HG02852 (cell line): ENCODE data around the gene COMMD7.
"Not testable (repeated sequence)": the region's sequence is repeated elsewhere in the genome, so short reads cannot be mapped to it uniquely, and the experiment has no call there.

Source experiments
- ATAC-seq: cut with Tn5 transposase; IDR thresholded peaks from one replicate; pipeline ENCODE4 v1.9.1; 2021; ENCODE audit warnings: mild to moderate bottlenecking, moderate library complexity; ENCODE audit not compliant: unreplicated experiment

The COMMD7 gene

GRCh38 chr20:32737371-32738223 lies 5.7 kb downstream of the COMMD7 start:
- ATAC-seq, result no peak

- ATAC-seq, result no peak
Observed at GRCh38 chr20:32731882-32732266, 11.4 kb downstream of the COMMD7 start.

- not testable (repeated sequence) for ATAC-seq
Observed at GRCh38 chr20:32729334-32729733, 13.9 kb downstream of the COMMD7 start.

- ATAC-seq, result not testable (repeated sequence)
Observed at GRCh38 chr20:32728435-32728834, 14.8 kb downstream of the COMMD7 start.

- no peak for ATAC-seq
Observed at GRCh38 chr20:32727683-32728082, 15.6 kb downstream of the COMMD7 start.

- ATAC-seq, result no peak
Observed at GRCh38 chr20:32718749-32719348, 24.4 kb downstream of the COMMD7 start.

GRCh38 chr20:32711346-32711745 lies 31.9 kb downstream of the COMMD7 start:
- ATAC-seq, result no peak

- ATAC-seq, result no peak
Observed at GRCh38 chr20:32709632-32710121, 33.6 kb downstream of the COMMD7 start.

- ATAC-seq, result not testable (repeated sequence)
Observed at GRCh38 chr20:32709029-32709631, 34.1 kb downstream of the COMMD7 start.

- no peak for ATAC-seq
Observed at GRCh38 chr20:32707691-32708581, 35.3 kb downstream of the COMMD7 start.

- ATAC-seq, result no peak
Observed at GRCh38 chr20:32706486-32706885, 36.8 kb downstream of the COMMD7 start.

- ATAC-seq, result no peak
Observed at GRCh38 chr20:32702706-32703425, 40.4 kb downstream of the COMMD7 start.

GRCh38 chr20:32697608-32698007 lies 45.7 kb downstream of the COMMD7 start:
- no peak for ATAC-seq

GRCh38 chr20:32695089-32695488 lies 48.2 kb downstream of the COMMD7 start:
- ATAC-seq, result no peak

- not testable (repeated sequence) for ATAC-seq
Observed at GRCh38 chr20:32688966-32689365, 54.3 kb downstream of the COMMD7 start.

GRCh38 chr20:32687180-32687532 lies 56.1 kb downstream of the COMMD7 start:
- ATAC-seq, result no peak

GRCh38 chr20:32686530-32687179 lies 56.6 kb downstream of the COMMD7 start:
- no peak for ATAC-seq

- no peak for ATAC-seq
Observed at GRCh38 chr20:32685541-32686529, 57.4 kb downstream of the COMMD7 start.
